Ovary (tissue), 9 donors: ENCODE data around the gene MCOLN2. TPM values are rescaled to one million over a fixed set of nuclear protein-coding genes. Genes with fewer than 3 reads are reported as not detected.

ENCODE experiments used
- DNase-seq, 5 donors: peaks; one replicate each; pipeline ENCODE4 v3.0.0-alpha.2; 2019 to 2020
- H3K27ac ChIP-seq, 2 donors: fragments of 200-600 bp; one replicate each; pipeline versions ENCODE4 v1.5.1 to v1.8.0; 2019 to 2022
- H3K27me3 ChIP-seq: fragments of 200-600 bp; one replicate; pipeline ENCODE4 v1.8.0; 2022
- H3K36me3 ChIP-seq: fragments of 200-600 bp; sonication (generic); one replicate; pipeline ENCODE4 v1.5.1; 2019
- H3K4me1 ChIP-seq: one replicate; pipeline ENCODE4 v1.8.1; 2013; ENCODE audit warnings: mild to moderate bottlenecking, moderate library complexity; ENCODE audit not compliant: insufficient read depth
- H3K4me3 ChIP-seq: fragments of 200-600 bp; sonication (generic); one replicate; pipeline ENCODE4 v1.5.1; 2017
- H3K9me3 ChIP-seq, 2 donors: fragments of 200-600 bp in 1 of 2; sonication (generic) in 1 of 2; one replicate each; pipeline versions ENCODE4 v1.5.1 to v1.8.1; 2013 to 2019; ENCODE audit warnings: mild to moderate bottlenecking in 1 of 2, moderate library complexity in 1 of 2
- CTCF ChIP-seq, 3 donors: fragments of 450-650 bp in 2 of 3; fragments of 200-600 bp in 1 of 3; IDR thresholded peaks; one replicate each; pipeline versions ENCODE4 v1.5.1 to v1.8.0; 2016 to 2022; ENCODE audit warnings: antibody characterized with exemption in 3 of 3, mild to moderate bottlenecking in 1 of 3
- EP300 ChIP-seq: sonication (generic); formaldehyde crosslinking; IDR thresholded peaks from one replicate; pipeline ENCODE4 v1.6.1; 2017; ENCODE audit warnings: antibody characterized with exemption
- POLR2A ChIP-seq: fragments of 450-650 bp; IDR thresholded peaks from one replicate; pipeline ENCODE4 v1.6.1; 2017; ENCODE audit warnings: antibody characterized with exemption, mild to moderate bottlenecking, moderate library complexity
- WGBS, 3 donors: extraction: QIAGEN DNeasy Blood & Tissue Kit in 1 of 3; methylation state at CpG; one replicate each; pipeline versions ENCODE4 v1.1.5 to v1.1.7; 2013 to 2017; 5-methylcytosine and 5-hydroxymethylcytosine counted together
- intact Hi-C, 4 donors: fragments of 100-400 bp; cut with DNase I; formaldehyde crosslinking; loops; one replicate each; pipeline versions ENCODE4 v1.11.0 to v1.15.1; 2022 to 2023
- polyA plus RNA-seq, 2 donors: library from polyadenylated mRNA; stranded (reverse); fragments of 200-250 nt in 1 of 2; fragments of 350-450 nt in 1 of 2; fragmentation: Illumina TruSeq in 1 of 2; extraction: RNeasy Lipid Tissue Mini Kit (QIAGEN cat#74804) in 1 of 2; gene quantifications; one replicate each; pipeline ENCODE4 v1.2.3, GENCODE V29; 2013 to 2014
- total RNA-seq, 7 donors: library from RNA; depleted of rRNA in 2 of 7; stranded (reverse); fragments of >200 nt in 2 of 7; fragmentation: NEBNext Ultra II Directional in 3 of 7; extraction: Animal tissue kit (Norgen Biotek cat#: 25700) in 3 of 7; gene quantifications; one replicate each; pipeline versions ENCODE4 v1.1.0 to v1.2.4, GENCODE V29; 2016 to 2023
- donor health status: DM: no; HTN: no; CAD: no; lungs with moderate emphysema.
- donor health status: DM: no; HTN: no; CAD: no.
- donor health status: Bipolar disorder and iron deficiency.
- donor health status: DM: yes; HTN: yes; CAD: no.
- donor health status: DM: no; HTN: no; CAD: no.
- donor health status: DM: yes; HTN: yes; CAD: no.

MCOLN2 gene
- total and polyA plus RNA-seq, 9 donors = 0.15 to 3.3 (median 0.60) TPM

- H3K4me3 ChIP-seq = no peak overlapping the region
- 43 to 63% (median 55%) methylated on average over 1 of the region's 1 CpG for WGBS, 3 donors
- H3K27ac ChIP-seq = no peak overlapping the region
- H3K4me1 ChIP-seq = peaks cover 4% of the 10 kb centered on the region
- no peaks in the 10 kb centered on the region for H3K9me3 ChIP-seq
- DNase-seq = no peak
- no peaks in the 10 kb centered on the region for H3K36me3 ChIP-seq
- TF ChIP-seq EP300 = no peak
- no peak for TF ChIP-seq POLR2A
- TF ChIP-seq CTCF (IDR thresholded peaks at IDR 0.05) = no peak
- no peaks in the 10 kb centered on the region for H3K27me3 ChIP-seq
- intact Hi-C loops = no loop called here
Measured at GRCh38 chr1:84961316-84961715, 35.6 kb downstream of the MCOLN2 start.

GRCh38 chr1:84960371-84960770 lies 36.5 kb downstream of the MCOLN2 start:
- TF ChIP-seq CTCF (IDR thresholded peaks at IDR 0.05) (no peak), EP300 (no peak), POLR2A (no peak)
- Histone ChIP-seq H3K27ac (no peak overlapping the region), H3K4me3 (no peak overlapping the region), H3K4me1 (peaks cover 4% of the 10 kb centered on the region), H3K36me3 (no peaks in the 10 kb centered on the region), H3K9me3 (no peaks in the 10 kb centered on the region), H3K27me3 (no peaks in the 10 kb centered on the region)
- intact Hi-C loops = no loop called here
- WGBS, 3 donors = 18 to 26% (median 21%) methylated on average over 1 of the region's 1 CpG
- no peak for DNase-seq

GRCh38 chr1:84959294-84959693 lies 37.6 kb downstream of the MCOLN2 start:
- TF ChIP-seq CTCF (IDR thresholded peaks at IDR 0.05) (no peak), POLR2A (no peak), EP300 (no peak)
- H3K9me3 ChIP-seq = no peaks in the 10 kb centered on the region
- H3K4me1 ChIP-seq = peaks cover 4% of the 10 kb centered on the region
- intact Hi-C loops = no loop called here
- no peaks in the 10 kb centered on the region for H3K36me3 ChIP-seq
- no peak overlapping the region for H3K4me3 ChIP-seq
- WGBS, 3 donors = 79 to 90% (median 87%) methylated on average over 5 of the region's 5 CpGs
- DNase-seq = no peak
- no peak overlapping the region for H3K27ac ChIP-seq
- no peaks in the 10 kb centered on the region for H3K27me3 ChIP-seq

- Histone ChIP-seq H3K9me3 (no peaks in the 10 kb centered on the region), H3K4me3 (no peak overlapping the region), H3K4me1 (peaks cover 4% of the 10 kb centered on the region), H3K36me3 (no peaks in the 10 kb centered on the region), H3K27me3 (no peaks in the 10 kb centered on the region), H3K27ac (no peak overlapping the region)
- no peak for DNase-seq
- intact Hi-C loops = no loop called here
- TF ChIP-seq POLR2A (no peak), CTCF (IDR thresholded peaks at IDR 0.05) (no peak), EP300 (no peak)
- WGBS, 3 donors = 83 to 92% (median 86%) methylated on average over 1 of the region's 1 CpG
Measured at GRCh38 chr1:84957966-84958365, 38.9 kb downstream of the MCOLN2 start.

GRCh38 chr1:84956655-84957054 lies 40.3 kb downstream of the MCOLN2 start:
- no peaks in the 10 kb centered on the region for H3K36me3 ChIP-seq
- intact Hi-C loops = no loop called here
- no peak overlapping the region for H3K4me3 ChIP-seq
- 67 to 76% (median 69%) methylated on average over 6 of the region's 6 CpGs for WGBS, 3 donors
- no peaks in the 10 kb centered on the region for H3K9me3 ChIP-seq
- peaks cover 4% of the 10 kb centered on the region for H3K4me1 ChIP-seq
- H3K27ac ChIP-seq = no peak overlapping the region
- TF ChIP-seq EP300 = no peak
- no peak for TF ChIP-seq CTCF (IDR thresholded peaks at IDR 0.05)
- TF ChIP-seq POLR2A = no peak
- no peaks in the 10 kb centered on the region for H3K27me3 ChIP-seq
- no peak for DNase-seq
